ENCODE results near the gene MAGOH. TPM values are rescaled to one million over a fixed set of nuclear protein-coding genes. Genes with fewer than 3 reads are reported as not detected.

MAGOH gene
- total and polyA plus RNA-seq, 10 of the 15 experiments (the other 5 are each of a cell fraction or from before 2014, with no cell fraction given): 62.6 to 261 (median 89.8) TPM

GRCh38 chr1:53284224-53285020 is 46.1 kb upstream of the MAGOH start:
- H3K79me2 ChIP-seq (ENCODE audit: control insufficient read depth, insufficient read depth, low read length): no peaks in the 10 kb centered on the region
- POLR2A ChIA-PET: no interaction called here
- no peaks in the 10 kb centered on the region for H3K27me3 ChIP-seq (replicated peaks in 1 of 2; ENCODE audit: control insufficient read depth in 2 of 2, insufficient read depth in 2 of 2, low read length in 1 of 2)
- no peaks in the 10 kb centered on the region for H3K4me1 ChIP-seq (ENCODE audit: control insufficient read depth, insufficient read depth, low read length)
- H3K9ac ChIP-seq (ENCODE audit: control insufficient read depth, insufficient read depth, low read length): no peak overlapping the region
- FAIRE-seq (no peak), DNase-seq (ENCODE audit: low read depth, low spot score) (no peak), ATAC-seq (no peak)
- H3K9me3 ChIP-seq (replicated peaks; ENCODE audit: control insufficient read depth, insufficient read depth, low read length): no peaks in the 10 kb centered on the region
- H3K36me3 ChIP-seq (ENCODE audit: control insufficient read depth in 2 of 2, insufficient read depth in 2 of 2, low read length in 1 of 2): peaks cover 26 to 30% of the 10 kb centered on the region in 2 experiments
- SMC1A ChIA-PET (ENCODE audit: uncharacterized antibody, unreplicated experiment): interaction anchor here (0.8 to 3.2 kb wide), 2 partner anchors 108 to 119 kb away, joined by 3 to 18 read pairs; no protein-coding TSS in a partner anchor
- no peak overlapping the region for H3K4me2 ChIP-seq (ENCODE audit: control insufficient read depth, insufficient read depth)
- in situ Hi-C loops (cut with MboI) (no loop called here), intact Hi-C loops (cut with micrococcal nuclease; ENCODE audit: unreplicated experiment) (no loop called here)
- RAD21 ChIA-PET (ENCODE audit: unreplicated experiment): no interaction called here
- no peak overlapping the region for H2AFZ ChIP-seq (ENCODE audit: control insufficient read depth, low read depth, low read length)
- CTCF ChIA-PET: interaction anchor here (9.5 kb wide), 1 partner anchor 109 kb away, joined by 95 read pairs; no protein-coding TSS in a partner anchor
- H3K27ac ChIP-seq (ENCODE audit: control insufficient read depth, insufficient read depth): no peak overlapping the region
- WGBS (ENCODE audit: insufficient coverage, insufficient replicate concordance, low lambda C conversion rate, missing lambda C conversion rate): 99% methylated on average over 8 of the region's 8 CpGs
- H4K20me1 ChIP-seq (ENCODE audit: control insufficient read depth, insufficient read depth): no peaks in the 10 kb centered on the region
- no TSS peak for BruUV-seq (replicated peaks)
- H3K4me3 ChIP-seq: no peak overlapping the region
- TF ChIP-seq CREM (IDR thresholded peaks at IDR 0.05; ENCODE audit: low read depth) (no peak), CEBPZ (IDR thresholded peaks at IDR 0.05; ENCODE audit: low read depth, low read length) (no peak), HCFC1 (IDR thresholded peaks at IDR 0.05; ENCODE audit: low read length) (no peak), KAT2A (conservative IDR thresholded peaks at IDR 0.05; ENCODE audit: control insufficient read depth, low read depth, low read length) (no peak), CUX1 (IDR thresholded peaks at IDR 0.05; ENCODE audit: insufficient replicate concordance, low read depth, low read length) (no peak), HDAC6 (IDR thresholded peaks at IDR 0.05; ENCODE audit: unreplicated experiment) (no peak), TCF12 (IDR thresholded peaks at IDR 0.05; ENCODE audit: low read depth, low read length) (no peak), NFXL1 (IDR thresholded peaks at IDR 0.05; ENCODE audit: borderline replicate concordance) (no peak), BRCA1 (IDR thresholded peaks at IDR 0.05; ENCODE audit: low read depth, low read length) (no peak)

Measured in GM12878 (cell line).